Upper lobe of right lung (tissue), 1 donor: ENCODE measurements around the gene PBX2. TPM values are rescaled to one million over a fixed set of nuclear protein-coding genes. Genes with fewer than 3 reads are reported as not detected.

Experiments
- ATAC-seq: fragments of 200-7000 bp; cut with Tn5 transposase; one replicate; pipeline ENCODE4 v1.9.1; 2020; ENCODE audit warnings: mild to moderate bottlenecking, moderate library complexity
- DNase-seq: peaks from one replicate; pipeline ENCODE4 v3.0.0-alpha.2; 2020
- H3K27ac ChIP-seq: fragments of 200-600 bp; one replicate; pipeline ENCODE4 v1.8.0; 2022
- H3K27me3 ChIP-seq: fragments of 200-600 bp; one replicate; pipeline ENCODE4 v1.8.0; 2022; ENCODE audit warnings: mild to moderate bottlenecking
- H3K36me3 ChIP-seq: fragments of 200-600 bp; one replicate; pipeline ENCODE4 v1.8.0; 2022
- H3K4me1 ChIP-seq: fragments of 200-600 bp; one replicate; pipeline ENCODE4 v1.8.0; 2022
- H3K4me3 ChIP-seq: fragments of 200-600 bp; one replicate; pipeline ENCODE4 v1.8.0; 2022; ENCODE audit warnings: mild to moderate bottlenecking
- H3K9me3 ChIP-seq: fragments of 200-600 bp; one replicate; pipeline ENCODE4 v1.8.0; 2022
- CTCF ChIP-seq: fragments of 200-600 bp; IDR thresholded peaks from one replicate; pipeline ENCODE4 v1.8.0; 2022; ENCODE audit warnings: antibody characterized with exemption
- intact Hi-C: fragments of 100-400 bp; cut with DNase I; formaldehyde crosslinking; loops from one replicate; pipeline ENCODE4 v1.11.0; 2022
- microRNA-seq: library from miRNA; unstranded; fragments of <30 nt; microRNA quantifications from one replicate; pipeline ENCODE4 v1.2.0, GENCODE V29; 2020; ENCODE audit warnings: borderline microRNAs expressed
- total RNA-seq: library from RNA; stranded (reverse); fragmentation: NEBNext Ultra II Directional; extraction: Animal tissue kit (Norgen Biotek cat#: 25700); gene quantifications from one replicate; pipeline ENCODE4 v1.2.1, GENCODE V29; 2021
- donor health status: DM: no; HTN: yes; CAD: no; lungs with severe emphysema.

PBX2 gene
- total RNA-seq, 1 donor from 2014 or later, result 100 TPM

- Histone ChIP-seq H3K4me1 (no peaks in the 10 kb centered on the region), H3K9me3 (no peaks in the 10 kb centered on the region), H3K36me3 (no peaks in the 10 kb centered on the region), H3K27ac (no peak overlapping the region), H3K27me3 (peaks cover 3% of the 10 kb centered on the region), H3K4me3 (no peak overlapping the region)
- DNase-seq (no peak), ATAC-seq (no peak)
- no peak for TF ChIP-seq CTCF
- intact Hi-C loops, result no loop called here
Observed at GRCh38 chr6:32140420-32141046, 49.5 kb downstream of the PBX2 start.

- Histone ChIP-seq H3K27ac (no peak overlapping the region), H3K4me1 (no peaks in the 10 kb centered on the region), H3K4me3 (no peak overlapping the region), H3K36me3 (no peaks in the 10 kb centered on the region), H3K27me3 (peaks cover 3% of the 10 kb centered on the region), H3K9me3 (no peaks in the 10 kb centered on the region)
- ATAC-seq (no peak), DNase-seq (no peak)
- intact Hi-C loops, result no loop called here
- no peak for TF ChIP-seq CTCF
Observed at GRCh38 chr6:32139590-32139989, 50.4 kb downstream of the PBX2 start.

- no peak overlapping the region for H3K27ac ChIP-seq
- peaks cover 3% of the 10 kb centered on the region for H3K27me3 ChIP-seq
- intact Hi-C loops, result no loop called here
- no peaks in the 10 kb centered on the region for H3K4me1 ChIP-seq
- H3K36me3 ChIP-seq, result no peaks in the 10 kb centered on the region
- ATAC-seq (no peak), DNase-seq (no peak)
- no peak for TF ChIP-seq CTCF
- no peak overlapping the region for H3K4me3 ChIP-seq
- H3K9me3 ChIP-seq, result no peaks in the 10 kb centered on the region
Observed at GRCh38 chr6:32137454-32137853, 52.5 kb downstream of the PBX2 start.

Small RNAs within 50 kb of the gene (microRNA-seq; reads per million reads assigned to microRNA genes)
- 0.50 reads per million for gene MIR6721
- not detected for gene MIR6833

Other genes with a start within 250 kb of the PBX2 start
- gene CFB, start 244.1 kb downstream of the PBX2 start, total RNA-seq, result 74.9 TPM
- 43.9 TPM for gene NELFE, start 231.2 kb downstream of the PBX2 start, total RNA-seq
- 58.8 TPM for gene SKIC2, start 231.0 kb downstream of the PBX2 start, total RNA-seq
- gene DXO, start 218.1 kb downstream of the PBX2 start, total RNA-seq, result 20.5 TPM
- 200 TPM for gene C4A, start 208.1 kb downstream of the PBX2 start, total RNA-seq
- gene C4B, start 175.4 kb downstream of the PBX2 start, total RNA-seq, result 166 TPM
- 0.61 TPM for gene CYP21A2, start 151.8 kb downstream of the PBX2 start, total RNA-seq
- gene TNXB, start 80.9 kb downstream of the PBX2 start, total RNA-seq, result 162 TPM
- gene ATF6B, start 62.0 kb downstream of the PBX2 start, total RNA-seq, result 78.1 TPM
- gene FKBPL, start 59.9 kb downstream of the PBX2 start, total RNA-seq, result 4.3 TPM
- gene PRRT1, start 38.3 kb downstream of the PBX2 start, total RNA-seq, result 1.4 TPM
- gene PPT2, start 36.1 kb downstream of the PBX2 start, total RNA-seq, result 19.2 TPM
- gene EGFL8, start 25.6 kb downstream of the PBX2 start, total RNA-seq, result 14.5 TPM
- gene AGPAT1, start 14.1 kb downstream of the PBX2 start, total RNA-seq, result 53.0 TPM
- gene RNF5, start 11.8 kb downstream of the PBX2 start, total RNA-seq, result 44.6 TPM
- 1,590 TPM for gene AGER, start 5.9 kb downstream of the PBX2 start, total RNA-seq
- gene GPSM3, start 2.4 kb upstream of the PBX2 start, total RNA-seq, result 51.9 TPM
- gene NOTCH4, start 33.9 kb upstream of the PBX2 start, total RNA-seq, result 78.7 TPM
- not detected for gene TSBP1, start 181.7 kb upstream of the PBX2 start, total RNA-seq
- not detected for gene BTNL2, start 217.0 kb upstream of the PBX2 start, total RNA-seq
- 1,444 TPM for gene HLA-DRA, start 249.7 kb upstream of the PBX2 start, total RNA-seq